Ascending aorta (tissue), 2 donors: ENCODE results near the gene SIRT4. TPM values are rescaled to one million over a fixed set of nuclear protein-coding genes. Genes with fewer than 3 reads are reported as not detected.

Source experiments
- DNase-seq, 2 donors: peaks; one replicate each; pipeline ENCODE4 v3.0.0-alpha.2; 2019; ENCODE audit warnings: low spot score in 2 of 2
- H3K27ac ChIP-seq, 2 donors: fragments of 200-600 bp; sonication (generic); one replicate each; pipeline ENCODE4 v1.5.1; 2016 to 2017; ENCODE audit warnings: mild to moderate bottlenecking in 1 of 2
- H3K27me3 ChIP-seq: fragments of 200-600 bp; sonication (generic); one replicate; pipeline ENCODE4 v1.5.1; 2017
- H3K36me3 ChIP-seq, 2 donors: fragments of 200-600 bp; sonication (generic); one replicate each; pipeline ENCODE4 v1.5.1; 2016
- H3K4me1 ChIP-seq, 2 donors: fragments of 200-600 bp; sonication (generic); one replicate each; pipeline ENCODE4 v1.5.1; 2016 to 2017; ENCODE audit warnings: mild to moderate bottlenecking in 1 of 2
- H3K4me3 ChIP-seq, 2 donors: fragments of 200-600 bp; sonication (generic); one replicate each; pipeline ENCODE4 v1.5.1; 2016 to 2017; ENCODE audit warnings: mild to moderate bottlenecking in 1 of 2
- H3K9me3 ChIP-seq, 2 donors: fragments of 200-600 bp; sonication (generic); one replicate each; pipeline ENCODE4 v1.5.1; 2016
- CTCF ChIP-seq, 3 experiments: fragments of 200-600 bp in 2 of 3; fragments of 450-650 bp in 1 of 3; sonication (generic) in 2 of 3; IDR thresholded peaks; one replicate each; pipeline ENCODE4 v1.5.1; 2016 to 2019; ENCODE audit warnings: antibody characterized with exemption in 3 of 3, mild to moderate bottlenecking in 1 of 3, moderate library complexity in 1 of 3
- intact Hi-C: fragments of 100-400 bp; cut with DNase I; formaldehyde crosslinking; loops from one replicate; pipeline ENCODE4 v1.15.1; 2023
- total RNA-seq: library from RNA; depleted of rRNA; stranded (reverse); fragments of >200 nt; gene quantifications from one replicate; pipeline ENCODE4 v1.1.0, GENCODE V29; 2016

Gene SIRT4
- total RNA-seq, 1 donor from 2014 or later = not detected

- intact Hi-C loops = loop anchor here (1.0 to 5.0 kb wide), 3 partner anchors 15 to 130 kb away; partner anchors contain the start of genes GATC, RNU4-1, SIRT4 and TRIAP1
- peak overlapping the region; percentile 64 for H3K4me3 ChIP-seq
- no peaks in the 10 kb centered on the region for H3K27me3 ChIP-seq
- no peaks in the 10 kb centered on the region for H3K36me3 ChIP-seq
- H3K27ac ChIP-seq = peak overlapping the region; percentile 58 to 74
- no peak for DNase-seq
- no peak for TF ChIP-seq CTCF (IDR thresholded peaks at IDR 0.05)
- H3K4me1 ChIP-seq = peaks cover 0 to 6% of the 10 kb centered on the region in 2 donors
- no peaks in the 10 kb centered on the region for H3K9me3 ChIP-seq
Measured at GRCh38 chr12:120316798-120317223, 14.7 kb downstream of the SIRT4 start.

- H3K27ac ChIP-seq = peak overlapping the region; percentile 58 to 74
- peak overlapping the region; percentile 64 for H3K4me3 ChIP-seq
- H3K27me3 ChIP-seq = no peaks in the 10 kb centered on the region
- intact Hi-C loops = loop anchor here (1.0 to 5.0 kb wide), 3 partner anchors 15 to 130 kb away; partner anchors contain the start of genes GATC, RNU4-1, SIRT4 and TRIAP1
- no peaks in the 10 kb centered on the region for H3K36me3 ChIP-seq
- DNase-seq = peak; percentile 100
- TF ChIP-seq CTCF (IDR thresholded peaks at IDR 0.05) = peak; percentile 62 to 73 (median 67)
- H3K4me1 ChIP-seq = peaks cover 0 to 6% of the 10 kb centered on the region in 2 donors
- H3K9me3 ChIP-seq = no peaks in the 10 kb centered on the region
Measured at GRCh38 chr12:120317224-120318105, 15.3 kb downstream of the SIRT4 start.

DNA sequence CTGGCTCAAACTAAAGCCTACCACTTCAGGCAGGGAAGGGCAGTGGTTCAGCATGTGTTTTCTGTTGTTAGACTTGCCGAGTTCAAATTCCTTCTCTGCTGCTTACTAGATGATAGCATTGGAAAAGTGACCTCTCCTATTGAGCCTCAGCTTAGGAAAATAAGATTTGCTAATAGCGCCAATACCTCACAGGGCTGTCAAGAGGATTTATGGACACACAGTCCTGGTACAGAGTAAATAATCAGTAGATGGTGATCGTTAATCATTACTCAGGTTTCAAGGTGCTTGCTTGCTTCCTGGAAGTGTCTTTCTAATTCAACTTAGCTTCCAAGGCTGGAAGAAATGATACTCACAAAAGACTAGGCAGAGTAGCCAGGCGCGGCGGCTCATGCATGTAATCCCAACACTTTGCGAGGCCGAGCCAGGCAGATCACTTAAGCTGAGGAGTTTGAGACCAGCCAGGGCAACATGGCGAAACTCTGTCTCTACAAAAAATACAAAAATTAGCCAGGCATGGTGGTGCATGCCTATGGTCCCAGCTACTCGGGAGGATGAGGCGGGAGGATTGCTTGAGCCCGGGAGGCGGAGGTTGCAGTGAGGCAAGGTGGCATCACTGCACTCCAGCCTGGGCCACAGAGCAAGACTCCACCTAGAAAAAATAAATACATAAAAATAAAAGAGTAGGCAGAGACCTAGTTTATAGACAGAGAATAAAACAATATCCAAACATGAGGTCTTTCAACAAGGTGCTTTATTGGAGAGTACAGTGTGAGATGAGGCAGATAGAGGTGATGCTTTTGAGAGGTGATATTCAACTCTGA lies 19.5 kb downstream of the SIRT4 start:
- Histone ChIP-seq H3K4me1 (peaks cover 0 to 8% of the 10 kb centered on the region in 2 donors), H3K36me3 (no peaks in the 10 kb centered on the region), H3K27me3 (no peaks in the 10 kb centered on the region), H3K27ac (no peak overlapping the region), H3K9me3 (no peaks in the 10 kb centered on the region), H3K4me3 (no peak overlapping the region)
- intact Hi-C loops = loop anchor here (10.0 kb wide), 1 partner anchor 323 kb away; the partner anchor contains the start of gene CABP1
- TF ChIP-seq CTCF (IDR thresholded peaks at IDR 0.05) = no peak
- no peak for DNase-seq

DNA sequence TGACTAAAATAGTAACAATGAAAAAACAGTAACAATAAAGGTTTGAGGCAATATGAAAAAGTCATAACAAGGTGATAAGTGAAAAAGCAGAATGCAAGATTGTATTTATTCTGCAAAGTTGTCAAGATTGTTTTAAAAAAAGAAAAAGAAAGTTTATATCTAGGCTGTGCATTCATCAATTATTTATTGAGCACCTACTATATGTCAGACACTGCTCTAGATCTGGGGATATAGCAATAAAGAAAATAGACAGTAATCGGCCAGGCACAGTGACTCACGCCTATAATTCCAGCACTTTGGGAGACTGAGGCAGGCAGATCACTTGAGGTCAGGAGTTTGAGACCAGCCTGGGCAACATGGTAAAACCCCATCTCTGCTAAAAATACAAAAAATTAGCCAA lies 21.7 kb downstream of the SIRT4 start:
- Histone ChIP-seq H3K4me1 (peaks cover 0 to 2% of the 10 kb centered on the region in 2 donors), H3K9me3 (no peaks in the 10 kb centered on the region), H3K36me3 (no peaks in the 10 kb centered on the region), H3K4me3 (no peak overlapping the region), H3K27me3 (no peaks in the 10 kb centered on the region), H3K27ac (no peak overlapping the region)
- no peak for DNase-seq
- intact Hi-C loops = loop anchor here (10.0 kb wide), 1 partner anchor 321 kb away; the partner anchor contains the start of gene CABP1
- TF ChIP-seq CTCF (IDR thresholded peaks at IDR 0.05) = no peak

GRCh38 chr12:120324841-120325417 lies 22.8 kb downstream of the SIRT4 start:
- no peaks in the 10 kb centered on the region for H3K27me3 ChIP-seq
- H3K4me3 ChIP-seq = no peak overlapping the region
- no peaks in the 10 kb centered on the region for H3K9me3 ChIP-seq
- intact Hi-C loops = loop anchor here (10.0 kb wide), 1 partner anchor 320 kb away; the partner anchor contains the start of gene CABP1
- H3K4me1 ChIP-seq = peaks cover 0 to 2% of the 10 kb centered on the region in 2 donors
- TF ChIP-seq CTCF (IDR thresholded peaks at IDR 0.05) = no peak
- no peak for DNase-seq
- H3K27ac ChIP-seq = no peak overlapping the region
- no peaks in the 10 kb centered on the region for H3K36me3 ChIP-seq
